ENCODE data around the gene IGFN1.

DNA sequence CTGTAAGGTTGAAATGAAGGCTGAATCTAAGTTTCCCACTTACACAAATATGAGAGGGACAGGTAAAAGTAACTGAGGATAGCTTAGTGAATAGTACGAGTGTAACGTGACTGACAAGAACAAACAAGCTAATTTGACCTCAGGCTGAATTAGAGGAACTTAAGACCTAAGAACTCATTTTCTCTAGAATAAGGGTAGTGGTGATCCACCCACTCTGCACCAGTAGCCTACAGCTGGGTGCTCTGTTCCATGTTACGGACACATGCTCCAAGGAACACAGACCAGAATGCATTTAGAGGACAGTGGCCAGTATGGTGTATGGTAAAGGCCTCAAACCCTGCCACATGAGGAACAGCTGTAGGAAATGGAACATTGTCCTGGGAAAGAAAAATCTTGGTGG, 21.4 kb upstream of the IGFN1 start:
- TF ChIP-seq, protein P1, sequence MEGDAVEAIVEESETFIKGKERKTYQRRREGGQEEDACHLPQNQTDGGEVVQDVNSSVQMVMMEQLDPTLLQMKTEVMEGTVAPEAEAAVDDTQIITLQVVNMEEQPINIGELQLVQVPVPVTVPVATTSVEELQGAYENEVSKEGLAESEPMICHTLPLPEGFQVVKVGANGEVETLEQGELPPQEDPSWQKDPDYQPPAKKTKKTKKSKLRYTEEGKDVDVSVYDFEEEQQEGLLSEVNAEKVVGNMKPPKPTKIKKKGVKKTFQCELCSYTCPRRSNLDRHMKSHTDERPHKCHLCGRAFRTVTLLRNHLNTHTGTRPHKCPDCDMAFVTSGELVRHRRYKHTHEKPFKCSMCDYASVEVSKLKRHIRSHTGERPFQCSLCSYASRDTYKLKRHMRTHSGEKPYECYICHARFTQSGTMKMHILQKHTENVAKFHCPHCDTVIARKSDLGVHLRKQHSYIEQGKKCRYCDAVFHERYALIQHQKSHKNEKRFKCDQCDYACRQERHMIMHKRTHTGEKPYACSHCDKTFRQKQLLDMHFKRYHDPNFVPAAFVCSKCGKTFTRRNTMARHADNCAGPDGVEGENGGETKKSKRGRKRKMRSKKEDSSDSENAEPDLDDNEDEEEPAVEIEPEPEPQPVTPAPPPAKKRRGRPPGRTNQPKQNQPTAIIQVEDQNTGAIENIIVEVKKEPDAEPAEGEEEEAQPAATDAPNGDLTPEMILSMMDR (IDR thresholded peaks at IDR 0.05): no peak
- no peak for TF ChIP-seq POLR2A (IDR thresholded peaks at IDR 0.05)
